ENCODE results near the gene NBPF20.
"Not testable (repeated sequence)": the region's sequence is repeated elsewhere in the genome, so short reads cannot be mapped to it uniquely, and the experiment has no call there.

NBPF20 gene

GRCh38 chr1:145430830-145431229 is 5.4 kb upstream of the NBPF20 start:
- not testable (repeated sequence) for DNase-seq (ENCODE audit: low spot score)

DNA sequence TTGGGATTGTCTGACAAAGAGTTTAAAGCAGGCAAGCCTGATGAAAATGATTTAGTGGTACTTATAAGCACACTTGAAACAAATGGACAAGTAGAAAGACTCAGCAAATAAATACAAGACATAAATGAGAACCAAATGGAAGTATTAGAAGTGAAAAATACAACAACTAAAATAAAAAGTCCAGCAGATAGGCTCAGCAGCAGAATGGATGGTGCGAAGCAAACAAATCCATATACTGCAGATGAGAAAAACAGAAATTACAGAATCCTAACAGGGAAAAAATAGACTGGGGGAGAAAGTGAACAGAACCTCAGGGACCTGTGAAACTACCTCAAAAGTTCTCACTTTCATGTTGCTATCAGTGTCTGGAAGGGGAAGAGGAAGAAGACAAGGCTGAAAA is 3.9 kb upstream of the NBPF20 start:
- not testable (repeated sequence) for DNase-seq (ENCODE audit: low spot score)

DNA sequence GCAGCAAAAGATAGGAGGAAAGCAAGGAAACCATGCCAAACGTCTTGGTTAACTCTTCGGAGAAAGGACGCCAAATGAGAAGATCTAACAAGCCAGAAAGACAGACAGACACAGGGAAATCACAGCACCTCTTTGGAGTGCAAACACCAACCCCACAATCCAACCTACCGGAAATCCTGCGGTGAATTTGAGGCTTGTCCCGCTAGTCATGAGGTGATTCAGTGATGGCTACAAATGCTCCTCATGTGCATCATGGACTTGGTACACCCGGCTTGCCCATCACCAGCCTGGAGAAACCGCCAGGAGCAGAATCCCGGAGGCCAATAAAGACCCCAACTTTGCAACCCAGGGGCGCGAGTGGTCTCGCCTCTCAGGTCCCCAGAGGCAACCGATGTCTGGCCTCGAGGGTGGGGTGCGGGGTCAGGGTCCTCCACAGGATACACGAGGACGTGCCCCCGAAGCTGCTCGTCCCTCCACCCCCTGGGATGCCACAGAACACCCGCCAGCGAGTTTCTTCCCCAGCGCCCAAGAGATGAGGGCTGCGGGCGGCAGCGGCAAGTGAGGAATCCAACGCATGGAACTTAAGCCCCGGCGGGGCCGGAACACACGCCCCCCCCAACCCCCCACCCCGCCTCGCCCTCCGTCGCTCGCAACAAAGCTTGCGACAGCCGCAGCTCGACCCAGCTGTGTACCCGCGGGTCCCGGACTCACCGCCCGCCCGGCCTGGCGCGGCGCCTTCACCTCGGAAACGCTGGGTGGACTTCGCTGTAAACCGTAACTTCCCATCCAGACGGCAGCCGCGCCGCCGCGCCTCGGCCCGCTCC is 579 bp downstream of the NBPF20 start:
- not testable (repeated sequence) for DNase-seq (ENCODE audit: low spot score)

DNA sequence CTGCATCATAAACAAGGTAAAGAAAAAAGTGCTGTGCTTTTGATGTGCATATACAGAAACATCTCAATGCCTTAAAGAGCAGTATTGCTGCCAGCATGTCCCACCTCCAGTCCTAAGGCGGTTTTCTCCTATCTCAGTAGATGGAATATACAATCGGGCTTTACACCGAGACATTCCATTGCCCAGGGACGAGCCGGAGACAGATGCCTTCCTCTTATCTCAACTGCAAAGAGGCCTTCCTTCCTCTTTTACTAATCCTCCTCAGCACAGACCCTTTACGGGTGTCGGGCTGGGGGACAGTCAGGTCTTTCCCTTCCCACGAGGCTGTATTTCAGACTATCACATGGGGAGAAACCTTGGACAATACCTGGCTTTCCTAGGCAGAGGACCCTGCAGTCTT is 10.3 kb downstream of the NBPF20 start:
- not testable (repeated sequence) for DNase-seq (ENCODE audit: low spot score)

GRCh38 chr1:145407266-145407665 is 18.1 kb downstream of the NBPF20 start:
- not testable (repeated sequence) for DNase-seq (ENCODE audit: low spot score)

DNA sequence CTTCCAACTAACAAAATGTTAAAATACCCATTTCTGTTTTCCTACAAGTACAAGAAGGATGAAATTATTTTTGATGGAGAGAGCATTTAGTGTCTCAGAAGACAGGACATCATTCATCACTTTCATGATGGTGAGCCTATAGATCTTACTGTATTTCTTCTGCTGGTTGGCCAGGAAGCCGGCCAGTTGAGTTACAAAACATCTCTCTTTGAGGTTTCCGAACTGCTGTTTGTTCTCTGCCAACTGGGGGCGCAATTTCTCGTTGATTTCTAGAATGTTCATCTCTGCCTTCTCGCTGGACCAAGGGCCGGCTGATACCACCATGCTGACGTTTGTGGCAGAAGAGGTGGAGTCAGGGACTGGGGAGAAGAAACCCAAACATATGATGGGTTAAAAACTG is 20.5 kb downstream of the NBPF20 start:
- not testable (repeated sequence) for DNase-seq (ENCODE audit: low spot score)

- not testable (repeated sequence) for DNase-seq (ENCODE audit: low spot score)
Measured at GRCh38 chr1:145400701-145401100, 24.7 kb downstream of the NBPF20 start.

All from globus pallidus (tissue), 1 donor.